ENCODE results near the gene PPP3CA. TPM values are rescaled to one million over a fixed set of nuclear protein-coding genes. Genes with fewer than 3 reads are reported as not detected.

The PPP3CA gene
- total and polyA plus RNA-seq, 8 donors, result 38.8 to 58.6 (median 54.8) TPM

DNA sequence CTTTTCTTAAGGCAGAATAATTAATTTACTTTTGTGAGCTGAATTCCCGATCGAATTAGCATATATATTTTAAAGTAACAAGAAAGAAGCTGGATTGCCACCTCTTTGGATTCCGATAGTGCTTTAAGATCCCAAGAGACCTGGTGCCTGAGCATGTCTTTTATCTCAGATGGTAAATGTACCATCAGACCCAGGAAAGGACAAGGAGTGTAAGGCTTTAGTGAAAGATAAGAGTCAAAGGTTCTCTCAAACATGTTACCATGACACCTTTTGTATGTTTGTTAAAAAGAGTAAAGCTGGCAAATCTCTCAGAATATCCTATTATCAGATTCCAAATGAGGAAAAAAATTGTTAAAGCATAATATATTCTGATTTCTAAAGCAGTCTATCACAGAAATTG is 198.8 kb downstream of the PPP3CA start:
- Histone ChIP-seq H3K4me1 (no peaks in the 10 kb centered on the region), H3K27me3 (no peaks in the 10 kb centered on the region), H3K36me3 (no peaks in the 10 kb centered on the region), H3K9me3 (no peaks in the 10 kb centered on the region), H3K4me3 (no peak overlapping the region), H3K27ac (no peak overlapping the region)
- intact Hi-C loops (cut with DNase I), result no loop called here
- ATAC-seq (no peak), DNase-seq (no peak)
- no peak for TF ChIP-seq CTCF (IDR thresholded peaks at IDR 0.05)

- Histone ChIP-seq H3K4me1 (no peaks in the 10 kb centered on the region), H3K9me3 (no peaks in the 10 kb centered on the region), H3K27me3 (no peaks in the 10 kb centered on the region), H3K27ac (no peak overlapping the region), H3K36me3 (no peaks in the 10 kb centered on the region), H3K4me3 (no peak overlapping the region)
- no peak for DNase-seq
- no peak for ATAC-seq
- intact Hi-C loops (cut with DNase I), result no loop called here
- no peak for TF ChIP-seq CTCF (IDR thresholded peaks at IDR 0.05)
These were observed 200.0 kb downstream of the PPP3CA start for GRCh38 chr4:101147283-101147682.

DNA sequence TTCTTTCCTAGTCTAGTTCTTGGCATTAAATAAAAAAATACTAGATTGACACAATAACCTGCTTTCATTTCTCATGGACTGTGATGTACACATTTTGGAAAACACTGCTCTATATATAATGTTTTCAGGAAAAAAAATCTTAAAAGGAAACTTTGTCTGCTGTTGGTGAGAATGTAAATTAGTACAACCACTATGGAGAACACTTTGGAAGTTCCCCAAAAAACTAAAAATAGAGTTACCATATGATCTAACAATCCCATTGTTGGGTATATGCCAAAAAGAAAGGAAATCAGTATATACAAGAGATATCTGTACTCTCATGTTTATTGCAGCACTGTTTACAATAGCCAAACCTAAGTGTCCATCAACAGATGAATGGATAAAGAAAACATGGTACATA is 202.3 kb downstream of the PPP3CA start:
- H3K36me3 ChIP-seq, result no peaks in the 10 kb centered on the region
- no peak for DNase-seq
- TF ChIP-seq CTCF (IDR thresholded peaks at IDR 0.05), result no peak
- H3K27me3 ChIP-seq, result no peaks in the 10 kb centered on the region
- intact Hi-C loops (cut with DNase I), result no loop called here
- H3K4me1 ChIP-seq, result peaks cover 3 to 7% of the 10 kb centered on the region in 2 donors
- ATAC-seq, result no peak
- no peak overlapping the region for H3K27ac ChIP-seq
- no peaks in the 10 kb centered on the region for H3K9me3 ChIP-seq
- H3K4me3 ChIP-seq, result no peak overlapping the region

- ATAC-seq (no peak), DNase-seq (no peak)
- intact Hi-C loops (cut with DNase I), result no loop called here
- peaks cover 3 to 10% of the 10 kb centered on the region in 2 donors for H3K4me1 ChIP-seq
- H3K9me3 ChIP-seq, result no peaks in the 10 kb centered on the region
- H3K36me3 ChIP-seq, result no peaks in the 10 kb centered on the region
- no peak for TF ChIP-seq CTCF (IDR thresholded peaks at IDR 0.05)
- no peak overlapping the region for H3K4me3 ChIP-seq
- no peaks in the 10 kb centered on the region for H3K27me3 ChIP-seq
- no peak overlapping the region for H3K27ac ChIP-seq
These were observed 205.1 kb downstream of the PPP3CA start for GRCh38 chr4:101142259-101142658.

- Histone ChIP-seq H3K27ac (no peak overlapping the region), H3K4me1 (peaks cover 3 to 14% of the 10 kb centered on the region in 2 donors), H3K27me3 (no peaks in the 10 kb centered on the region), H3K36me3 (no peaks in the 10 kb centered on the region), H3K4me3 (no peak overlapping the region), H3K9me3 (no peaks in the 10 kb centered on the region)
- no peak for DNase-seq
- intact Hi-C loops (cut with DNase I), result no loop called here
- no peak for TF ChIP-seq CTCF (IDR thresholded peaks at IDR 0.05)
- ATAC-seq, result no peak
These were observed 205.5 kb downstream of the PPP3CA start for GRCh38 chr4:101141855-101142254.
